Subcutaneous adipose tissue (tissue), 4 donors: ENCODE results near the gene BZW2. TPM values are rescaled to one million over a fixed set of nuclear protein-coding genes. Genes with fewer than 3 reads are reported as not detected.

Experiments
- CTCF ChIP-seq: fragments of 450-650 bp; IDR thresholded peaks from one replicate; pipeline ENCODE4 v1.5.1; 2016; ENCODE audit warnings: low read depth, mild to moderate bottlenecking, control low read depth, antibody characterized with exemption, moderate library complexity
- total RNA-seq, 4 donors: library from RNA; depleted of rRNA; stranded (reverse); fragments of >200 nt; gene quantifications; one replicate each; pipeline ENCODE4 v1.1.0, GENCODE V29; 2016

Gene BZW2
- total RNA-seq, 4 donors from 2014 or later = 39.0 to 94.6 (median 46.1) TPM

- no peak for TF ChIP-seq CTCF
Measured at GRCh38 chr7:16611711-16612110, 34.3 kb upstream of the BZW2 start.

GRCh38 chr7:16615228-16615627 is 30.8 kb upstream of the BZW2 start:
- no peak for TF ChIP-seq CTCF

DNA sequence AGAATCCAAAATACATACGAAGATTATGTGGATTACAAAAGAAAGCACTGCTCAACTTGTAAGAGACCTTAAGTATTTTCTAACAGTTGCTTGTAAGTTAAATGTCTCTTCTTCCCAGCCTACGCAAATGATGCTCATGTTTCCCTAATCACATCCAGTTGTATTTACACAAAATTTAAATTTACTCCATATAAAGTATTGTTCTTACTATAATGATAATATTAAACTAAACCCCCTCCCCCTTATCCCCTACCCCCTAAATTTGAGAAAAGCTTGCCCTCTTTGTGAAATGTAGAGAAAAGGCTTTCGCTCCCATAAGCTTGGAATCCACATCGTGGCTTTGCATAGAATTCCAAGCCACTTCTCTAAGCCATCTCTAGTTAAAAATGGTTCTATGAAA is 29.9 kb upstream of the BZW2 start:
- TF ChIP-seq CTCF = no peak

GRCh38 chr7:16616542-16616941 is 29.4 kb upstream of the BZW2 start:
- no peak for TF ChIP-seq CTCF

DNA sequence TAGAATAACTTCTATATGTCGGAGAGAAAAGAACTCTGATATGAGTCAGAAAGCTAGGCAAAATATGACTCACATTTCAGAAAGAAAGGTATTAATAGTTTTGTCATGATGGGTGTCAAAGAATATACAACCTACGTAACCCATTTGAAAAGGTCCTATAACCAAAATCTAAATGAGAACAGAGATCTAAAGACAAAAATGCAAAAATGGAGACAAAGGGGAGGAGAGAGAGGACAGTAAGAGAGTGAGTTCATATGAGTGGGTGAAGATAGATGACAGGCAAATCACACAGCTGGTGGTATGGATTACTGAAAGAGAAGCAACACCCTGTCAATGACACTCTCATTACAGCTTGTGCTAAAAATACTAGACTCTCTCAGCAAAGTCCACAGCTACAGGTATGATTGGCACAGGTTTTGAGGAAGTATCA is 26.0 kb upstream of the BZW2 start:
- TF ChIP-seq CTCF = no peak

DNA sequence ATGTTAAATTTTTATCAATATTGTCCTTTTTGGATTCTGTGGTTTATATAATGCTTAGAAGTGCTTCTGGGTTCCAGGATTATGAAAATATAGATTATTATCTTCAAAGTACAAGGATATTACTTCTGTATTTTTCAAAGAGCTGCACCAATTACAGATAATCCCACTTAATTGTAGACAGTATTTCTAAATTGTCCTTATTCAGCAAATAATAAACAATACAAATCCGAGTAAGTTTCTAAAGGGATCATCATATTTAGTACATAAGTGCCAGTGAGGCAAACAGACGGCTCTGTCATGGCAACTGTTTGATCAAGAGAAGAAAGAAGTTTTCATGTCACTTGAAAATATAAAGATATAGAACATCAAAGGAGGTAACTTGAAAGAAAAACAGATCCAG is 19.6 kb upstream of the BZW2 start:
- no peak for TF ChIP-seq CTCF

- TF ChIP-seq CTCF = no peak
Measured at GRCh38 chr7:16627236-16627635, 18.7 kb upstream of the BZW2 start.

DNA sequence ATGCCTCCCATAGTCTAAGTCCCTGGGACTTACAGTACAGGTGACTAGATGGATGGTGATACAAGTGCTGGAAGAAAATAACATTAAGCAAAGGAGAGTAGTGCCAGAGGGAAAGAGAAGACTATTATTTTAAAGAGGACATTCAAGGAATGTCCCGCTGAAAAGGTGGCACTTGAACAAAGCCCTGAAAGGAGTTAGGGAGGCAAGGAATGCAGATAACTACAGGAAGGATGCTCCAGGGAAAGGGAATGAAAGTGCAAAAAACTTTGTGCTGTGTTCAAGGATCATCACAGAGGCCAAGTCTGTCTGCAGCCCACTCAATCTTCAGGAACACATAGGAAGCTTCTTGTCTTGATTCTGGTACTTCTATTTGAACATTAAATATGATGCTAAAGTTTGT is 15.3 kb upstream of the BZW2 start:
- TF ChIP-seq CTCF = no peak
